Measurements from ENCODE around the gene CRYBG1. TPM values are rescaled to one million over a fixed set of nuclear protein-coding genes. Genes with fewer than 3 reads are reported as not detected.

Gene CRYBG1
- total and polyA plus RNA-seq, 2 of the 13 experiments (the other 11 are each of a cell fraction or from before 2014, with no cell fraction given): 10.1 to 21.9 TPM

DNA sequence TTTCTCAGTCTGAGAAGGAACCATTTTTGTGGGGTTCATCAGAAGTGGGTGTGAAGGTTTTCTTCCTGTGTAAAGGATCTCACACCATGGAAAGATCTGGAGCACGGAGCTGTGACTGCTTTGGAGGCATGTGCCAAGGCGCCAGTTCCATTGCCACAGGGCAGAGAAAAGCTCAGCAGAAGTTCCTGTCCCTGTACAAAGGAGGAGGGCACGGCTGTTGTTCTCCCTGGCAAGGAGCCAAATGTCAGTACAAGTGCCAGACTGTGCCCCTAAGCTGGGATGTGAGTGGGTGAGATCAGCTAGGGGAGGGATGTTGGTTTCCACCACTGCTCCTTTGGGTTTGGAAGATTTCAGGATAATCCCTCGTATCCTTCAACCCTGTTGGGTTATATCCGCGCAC is 117.3 kb downstream of the CRYBG1 start:
- TF ChIP-seq ZNF816 (CRISPR knock-in tag; IDR thresholded peaks at IDR 0.05; ENCODE audit: borderline replicate concordance) (no peak), ZNF234 (CRISPR knock-in tag; conservative IDR thresholded peaks at IDR 0.05) (no peak), ZNF253 (CRISPR knock-in tag; IDR thresholded peaks at IDR 0.05; ENCODE audit: borderline replicate concordance) (no peak), MXD4 (CRISPR knock-in tag; IDR thresholded peaks at IDR 0.05) (no peak)
- Histone ChIP-seq H3K4me2 (ENCODE audit: low read depth, low read length) (no peak overlapping the region), H3K4me3 (replicated peaks in 1 of 3; ENCODE audit: insufficient read depth in 1 of 3, low read depth in 2 of 3, low read length in 3 of 3) (no peak overlapping the region), H3K4me1 (ENCODE audit: insufficient read depth, low read length) (no peaks in the 10 kb centered on the region), H4K20me1 (ENCODE audit: insufficient read depth, low read length) (no peaks in the 10 kb centered on the region), H3K79me2 (ENCODE audit: insufficient read depth, low read length) (no peaks in the 10 kb centered on the region), H3K36me3 (replicated peaks in 1 of 2; ENCODE audit: control insufficient read depth in 1 of 2, insufficient read depth in 2 of 2, low read length in 2 of 2) (no peaks in the 10 kb centered on the region), H2AFZ (ENCODE audit: low read length) (no peak overlapping the region), H3K9me3 (ENCODE audit: low read length) (no peaks in the 10 kb centered on the region), H3K27ac (ENCODE audit: extremely low read length, insufficient read depth, low read length) (no peak overlapping the region), H3K27me3 (ENCODE audit: control insufficient read depth in 1 of 2, insufficient read depth in 2 of 2, low read length in 2 of 2) (peaks cover 0 to 1% of the 10 kb centered on the region in 2 experiments; a peak in 1 of 5 replicates), H3K9ac (ENCODE audit: insufficient read depth, low read depth, low read length) (no peak overlapping the region)
- BruUV-seq (replicated peaks): no TSS peak
- ChIA-PET POLR2A (no interaction called here), CTCF (ENCODE audit: low intra/inter-chr PET ratio, low total read pairs) (no interaction called here)
- DNase-seq (ENCODE audit: low spot score): no peak
- intact Hi-C loops (cut with micrococcal nuclease; ENCODE audit: unreplicated experiment): no loop called here
- in situ Hi-C loops (cut with HindIII; ENCODE audit: extremely low pct_ligation_motif_present, low pct_unique_long_range_greater_than_20kb): no loop called here
- FAIRE-seq: no peak
- 55% methylated on average over 5 of the region's 6 CpGs for WGBS (ENCODE audit: low lambda C conversion rate)
- no peak for ATAC-seq

DNA sequence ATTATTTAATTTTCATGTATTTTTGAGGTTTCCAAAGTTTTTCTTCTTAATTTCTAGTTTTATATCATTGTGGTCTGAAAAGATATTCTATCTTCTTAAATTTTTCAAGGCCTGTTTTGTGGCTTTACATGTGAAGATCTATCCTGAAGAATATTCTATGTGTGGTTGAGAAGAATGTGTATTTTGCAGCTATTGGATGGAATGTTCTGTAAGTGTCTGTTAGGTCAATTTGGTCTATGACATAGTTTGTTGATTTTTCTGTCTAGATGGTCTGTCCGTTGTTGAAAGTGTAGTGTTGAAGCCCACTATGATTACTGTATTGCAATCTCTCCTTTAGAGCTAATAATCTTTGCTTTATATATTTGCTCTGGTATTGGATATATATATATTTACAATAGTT is 125.7 kb downstream of the CRYBG1 start:
- no TSS peak for BruUV-seq (replicated peaks)
- Histone ChIP-seq H3K4me3 (replicated peaks in 1 of 3; ENCODE audit: insufficient read depth in 1 of 3, low read depth in 2 of 3, low read length in 3 of 3) (no peak overlapping the region), H3K36me3 (replicated peaks in 1 of 2; ENCODE audit: control insufficient read depth in 1 of 2, insufficient read depth in 2 of 2, low read length in 2 of 2) (no peaks in the 10 kb centered on the region), H3K9ac (ENCODE audit: insufficient read depth, low read depth, low read length) (no peak overlapping the region), H3K27ac (ENCODE audit: extremely low read length, insufficient read depth, low read length) (no peak overlapping the region), H3K4me1 (ENCODE audit: insufficient read depth, low read length) (no peaks in the 10 kb centered on the region), H3K79me2 (ENCODE audit: insufficient read depth, low read length) (no peaks in the 10 kb centered on the region), H4K20me1 (ENCODE audit: insufficient read depth, low read length) (no peaks in the 10 kb centered on the region), H3K9me3 (ENCODE audit: low read length) (no peaks in the 10 kb centered on the region), H3K4me2 (ENCODE audit: low read depth, low read length) (no peak overlapping the region), H2AFZ (ENCODE audit: low read length) (no peak overlapping the region), H3K27me3 (ENCODE audit: control insufficient read depth in 1 of 2, insufficient read depth in 2 of 2, low read length in 2 of 2) (peaks cover 1 to 5% of the 10 kb centered on the region in 2 experiments; a peak in 1 of 5 replicates)
- DNase-seq (ENCODE audit: low spot score): no peak
- in situ Hi-C loops (cut with HindIII; ENCODE audit: extremely low pct_ligation_motif_present, low pct_unique_long_range_greater_than_20kb): no loop called here
- intact Hi-C loops (cut with micrococcal nuclease; ENCODE audit: unreplicated experiment): no loop called here
- ChIA-PET CTCF (ENCODE audit: low intra/inter-chr PET ratio, low total read pairs) (no interaction called here), POLR2A (no interaction called here)
- no peak for ATAC-seq
- no peak for FAIRE-seq
- WGBS (ENCODE audit: low lambda C conversion rate): 6% methylated on average over 1 of the region's 1 CpG
- TF ChIP-seq ZNF841 (CRISPR knock-in tag; IDR thresholded peaks at IDR 0.05; ENCODE audit: borderline replicate concordance) (no peak), EEA1 (CRISPR knock-in tag; IDR thresholded peaks at IDR 0.05; ENCODE audit: borderline replicate concordance) (no peak), ZNF564 (CRISPR knock-in tag; IDR thresholded peaks at IDR 0.05) (no peak), GTF2F1 (IDR thresholded peaks at IDR 0.05; ENCODE audit: low read length) (no peak), NPAS2 (CRISPR knock-in tag; IDR thresholded peaks at IDR 0.05; ENCODE audit: borderline replicate concordance) (no peak), PTBP1 (IDR thresholded peaks at IDR 0.05; ENCODE audit: low read depth, low read length, poor library complexity, severe bottlenecking) (no peak), DNMT1 (CRISPR knock-in tag; IDR thresholded peaks at IDR 0.05) (no peak), MIXL1 (CRISPR knock-in tag; IDR thresholded peaks at IDR 0.05) (no peak), ZBTB38 (CRISPR knock-in tag; IDR thresholded peaks at IDR 0.05) (no peak), PHF8 (CRISPR knock-in tag; IDR thresholded peaks at IDR 0.05) (no peak), KLF11 (CRISPR knock-in tag; IDR thresholded peaks at IDR 0.05) (no peak), KDM5A (IDR thresholded peaks at IDR 0.05; ENCODE audit: borderline replicate concordance, low read length) (no peak)
- TF ChIP-seq, protein P1, sequence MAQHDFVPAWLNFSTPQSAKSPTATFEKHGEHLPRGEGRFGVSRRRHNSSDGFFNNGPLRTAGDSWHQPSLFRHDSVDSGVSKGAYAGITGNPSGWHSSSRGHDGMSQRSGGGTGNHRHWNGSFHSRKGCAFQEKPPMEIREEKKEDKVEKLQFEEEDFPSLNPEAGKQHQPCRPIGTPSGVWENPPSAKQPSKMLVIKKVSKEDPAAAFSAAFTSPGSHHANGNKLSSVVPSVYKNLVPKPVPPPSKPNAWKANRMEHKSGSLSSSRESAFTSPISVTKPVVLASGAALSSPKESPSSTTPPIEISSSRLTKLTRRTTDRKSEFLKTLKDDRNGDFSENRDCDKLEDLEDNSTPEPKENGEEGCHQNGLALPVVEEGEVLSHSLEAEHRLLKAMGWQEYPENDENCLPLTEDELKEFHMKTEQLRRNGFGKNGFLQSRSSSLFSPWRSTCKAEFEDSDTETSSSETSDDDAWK (CRISPR knock-in tag; IDR thresholded peaks at IDR 0.05): no peak
- TF ChIP-seq, protein P2, sequence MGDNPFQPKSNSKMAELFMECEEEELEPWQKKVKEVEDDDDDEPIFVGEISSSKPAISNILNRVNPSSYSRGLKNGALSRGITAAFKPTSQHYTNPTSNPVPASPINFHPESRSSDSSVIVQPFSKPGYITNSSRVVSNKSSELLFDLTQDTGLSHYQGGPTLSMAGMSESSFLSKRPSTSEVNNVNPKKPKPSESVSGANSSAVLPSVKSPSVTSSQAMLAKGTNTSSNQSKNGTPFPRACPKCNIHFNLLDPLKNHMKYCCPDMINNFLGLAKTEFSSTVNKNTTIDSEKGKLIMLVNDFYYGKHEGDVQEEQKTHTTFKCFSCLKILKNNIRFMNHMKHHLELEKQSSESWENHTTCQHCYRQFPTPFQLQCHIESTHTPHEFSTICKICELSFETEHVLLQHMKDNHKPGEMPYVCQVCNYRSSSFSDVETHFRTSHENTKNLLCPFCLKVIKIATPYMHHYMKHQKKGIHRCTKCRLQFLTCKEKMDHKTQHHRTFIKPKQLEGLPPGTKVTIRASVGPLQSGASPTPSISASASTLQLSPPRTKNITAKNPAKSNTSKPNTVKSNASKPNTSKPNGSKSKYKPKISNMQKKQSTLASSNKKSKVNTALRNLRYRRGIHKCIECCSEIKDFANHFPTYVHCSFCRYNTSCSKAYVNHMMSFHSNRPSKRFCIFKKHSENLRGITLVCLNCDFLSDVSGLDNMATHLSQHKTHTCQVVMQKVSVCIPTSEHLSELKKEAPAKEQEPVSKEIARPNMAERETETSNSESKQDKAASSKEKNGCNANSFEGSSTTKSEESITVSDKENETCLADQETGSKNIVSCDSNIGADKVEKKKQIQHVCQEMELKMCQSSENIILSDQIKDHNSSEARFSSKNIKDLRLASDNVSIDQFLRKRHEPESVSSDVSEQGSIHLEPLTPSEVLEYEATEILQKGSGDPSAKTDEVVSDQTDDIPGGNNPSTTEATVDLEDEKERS (CRISPR knock-in tag; IDR thresholded peaks at IDR 0.05): no peak
